Neuronal stem cell (in vitro differentiated cells): Measurements from ENCODE around the gene ACTL7B.

Experiments
- DNase-seq: peaks from one replicate; pipeline ENCODE4 v3.0.0-alpha.2; 2013; ENCODE audit warnings: low spot score
- H2AFZ ChIP-seq: one replicate; pipeline ENCODE4 v1.6.1; 2013; ENCODE audit warnings: mild to moderate bottlenecking, low read length, inconsistent platforms
- H2AK5ac ChIP-seq: 2 replicates; pipeline ENCODE4 v1.6.1; 2013; ENCODE audit warnings: low read depth, mild to moderate bottlenecking, inconsistent platforms, low read length, moderate library complexity, mixed read lengths
- H2BK120ac ChIP-seq: 2 replicates; pipeline ENCODE4 v1.6.1; 2013; ENCODE audit warnings: low read depth, mild to moderate bottlenecking, inconsistent platforms, low read length, moderate library complexity, mixed read lengths
- H2BK12ac ChIP-seq: one replicate; pipeline ENCODE4 v1.6.1; 2013; ENCODE audit warnings: low read length, inconsistent platforms
- H2BK15ac ChIP-seq: 2 replicates; pipeline ENCODE4 v1.6.1; 2013; ENCODE audit warnings: mild to moderate bottlenecking, low read length, inconsistent platforms, mixed read lengths
- H2BK5ac ChIP-seq: one replicate; pipeline ENCODE4 v1.6.1; 2013; ENCODE audit warnings: inconsistent platforms, mild to moderate bottlenecking, low read length, moderate library complexity
- H3K14ac ChIP-seq: one replicate; pipeline ENCODE4 v1.6.1; 2013; ENCODE audit warnings: low read length, inconsistent platforms
- H3K18ac ChIP-seq: 2 replicates; pipeline ENCODE4 v1.6.1; 2013; ENCODE audit warnings: low read length, inconsistent platforms
- H3K23ac ChIP-seq: 2 replicates; pipeline ENCODE4 v1.6.1; 2013; ENCODE audit warnings: low read depth, mild to moderate bottlenecking, mixed read lengths, low read length, inconsistent platforms; ENCODE audit not compliant: poor library complexity
- H3K27ac ChIP-seq: replicated peaks from 3 replicates; pipeline ENCODE4 v1.5.1; 2013; ENCODE audit warnings: low read length, inconsistent platforms
- H3K27me3 ChIP-seq, 3 experiments: 2 replicates each; pipeline ENCODE4 v1.6.1; 2013; ENCODE audit warnings: low read length in 3 of 3, mild to moderate bottlenecking in 2 of 3, inconsistent platforms in 1 of 3, low read depth in 1 of 3, mixed read lengths in 1 of 3, moderate library complexity in 1 of 3; ENCODE audit not compliant: control insufficient read depth in 3 of 3, insufficient read depth in 3 of 3
- H3K36me3 ChIP-seq, 2 donors: replicated peaks in 1 of 2; 2 replicates each; pipeline ENCODE4 v1.6.1; 2013; ENCODE audit warnings: low read length in 2 of 2; ENCODE audit not compliant: control insufficient read depth in 2 of 2, insufficient read depth in 2 of 2
- H3K4ac ChIP-seq: 2 replicates; pipeline ENCODE4 v1.6.1; 2013; ENCODE audit warnings: inconsistent platforms, mild to moderate bottlenecking, low read length, moderate library complexity
- H3K4me1 ChIP-seq, 2 donors: 1 replicate in 1 of 2; 2 replicates in 1 of 2; pipeline ENCODE4 v1.6.1; 2013; ENCODE audit warnings: low read length in 2 of 2, low read depth in 1 of 2; ENCODE audit not compliant: control insufficient read depth in 2 of 2, insufficient read depth in 1 of 2
- H3K4me2 ChIP-seq: one replicate; pipeline ENCODE4 v1.6.1; 2013; ENCODE audit warnings: mild to moderate bottlenecking, low read length, inconsistent platforms; ENCODE audit not compliant: insufficient read depth, poor library complexity, severe bottlenecking
- H3K4me3 ChIP-seq, 2 donors: 2 replicates each; pipeline ENCODE4 v1.5.1; 2013; ENCODE audit warnings: low read length in 2 of 2, mild to moderate bottlenecking in 2 of 2, inconsistent platforms in 1 of 2, moderate library complexity in 1 of 2
- H3K79me1 ChIP-seq: one replicate; pipeline ENCODE4 v1.6.1; 2013; ENCODE audit warnings: low read depth, mild to moderate bottlenecking, inconsistent platforms, low read length, moderate library complexity
- H3K9ac ChIP-seq: one replicate; pipeline ENCODE4 v1.6.1; 2013; ENCODE audit warnings: mild to moderate bottlenecking, low read depth, low read length, inconsistent platforms; ENCODE audit not compliant: poor library complexity
- H3K9me3 ChIP-seq, 2 donors: replicated peaks in 1 of 2; 2 replicates each; pipeline versions ENCODE3 to v1.6.1; 2013; ENCODE audit warnings: low read length in 2 of 2, mild to moderate bottlenecking in 2 of 2, inconsistent platforms in 1 of 2, low read depth in 1 of 2, mixed read lengths in 1 of 2, moderate library complexity in 1 of 2; ENCODE audit not compliant: control insufficient read depth in 2 of 2, insufficient read depth in 1 of 2
- H4K8ac ChIP-seq: one replicate; pipeline ENCODE4 v1.6.1; 2013; ENCODE audit warnings: low read depth, mild to moderate bottlenecking, inconsistent platforms, low read length, moderate library complexity
- H4K91ac ChIP-seq: one replicate; pipeline ENCODE4 v1.6.1; 2013; ENCODE audit warnings: low read length, low read depth, mild to moderate bottlenecking, inconsistent platforms; ENCODE audit not compliant: poor library complexity
- WGBS, 2 donors: extraction: QIAGEN DNeasy Blood & Tissue Kit; methylation state at CpG; one replicate each; pipeline ENCODE4 v1.1.7; 2013; ENCODE audit warnings: missing lambda C conversion rate in 2 of 2, mixed read lengths in 1 of 2; ENCODE audit not compliant: insufficient read length in 2 of 2, insufficient replicate concordance in 1 of 2; ENCODE audit errors: extremely low coverage in 2 of 2; 5-methylcytosine and 5-hydroxymethylcytosine counted together

The ACTL7B gene

DNA sequence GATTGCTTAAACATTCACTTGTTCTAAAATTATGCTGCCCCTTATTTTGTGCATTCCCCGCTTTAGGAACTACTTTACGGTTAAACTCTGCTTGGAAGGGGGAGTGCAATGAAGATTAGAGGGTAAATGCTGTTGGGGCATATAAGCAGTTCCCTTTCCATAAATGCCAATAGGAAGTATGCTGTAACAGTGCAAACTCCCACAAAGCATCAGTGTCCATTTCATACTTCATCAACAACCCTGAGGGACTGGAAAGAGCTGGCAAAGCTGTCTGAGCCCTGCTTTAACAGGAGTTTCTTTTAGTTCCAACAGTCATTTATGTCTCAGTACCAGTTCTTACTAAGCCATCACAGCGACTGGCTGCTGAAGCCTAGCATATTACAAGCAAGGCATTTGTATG is 8.1 kb upstream of the ACTL7B start:
- H3K14ac ChIP-seq, result no peak overlapping the region
- peaks cover 0 to 2% of the 10 kb centered on the region in 2 donors for H3K4me1 ChIP-seq
- no peak overlapping the region for H3K4me2 ChIP-seq
- H3K4ac ChIP-seq, result no peak overlapping the region
- H3K18ac ChIP-seq, result no peak overlapping the region
- no peak overlapping the region for H2AK5ac ChIP-seq
- no peak overlapping the region for H3K23ac ChIP-seq
- H3K27ac ChIP-seq, result no peak overlapping the region
- H2BK5ac ChIP-seq, result no peak overlapping the region
- H3K9ac ChIP-seq, result no peak overlapping the region
- DNase-seq, result no peak
- H3K4me3 ChIP-seq, result no peak overlapping the region
- no peak overlapping the region for H2AFZ ChIP-seq
- H3K36me3 ChIP-seq, result peaks cover 0 to 16% of the 10 kb centered on the region in 2 donors
- H2BK12ac ChIP-seq, result no peak overlapping the region
- H3K79me1 ChIP-seq, result no peaks in the 10 kb centered on the region
- no peak overlapping the region for H4K8ac ChIP-seq
- no peaks in the 10 kb centered on the region for H3K27me3 ChIP-seq
- WGBS, 2 donors, result no CpG with 5 or more reads among the region's 3 CpGs
- no peak overlapping the region for H2BK120ac ChIP-seq
- H4K91ac ChIP-seq, result no peak overlapping the region
- H3K9me3 ChIP-seq, result no peaks in the 10 kb centered on the region
- no peak overlapping the region for H2BK15ac ChIP-seq

DNA sequence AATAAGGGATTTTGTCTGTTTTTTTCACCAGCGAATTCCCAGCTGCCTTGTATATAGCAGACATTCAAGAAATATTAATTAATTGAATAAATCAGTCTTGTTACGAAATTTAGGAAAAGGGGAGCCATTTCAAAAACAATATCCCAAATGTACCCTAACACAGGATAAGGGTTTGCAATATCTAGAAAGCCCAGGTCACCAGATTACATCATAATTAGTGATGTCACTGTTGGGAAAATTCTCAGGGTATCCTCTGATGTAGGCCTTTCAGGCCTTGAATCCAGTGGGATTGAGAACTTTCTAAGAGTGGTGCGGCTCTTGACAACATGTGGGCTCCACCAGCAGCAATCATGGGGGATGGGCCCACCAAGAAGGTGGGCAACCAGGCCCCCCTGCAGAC is 6.2 kb upstream of the ACTL7B start, which contains the start of gene ACTL7A:
Gene ACTL7A (plus strand): TSS at position 270 of the 400 bp plus-strand sequence. CDS start 57 bp downstream, at position 327.
- H3K27me3 ChIP-seq, result no peaks in the 10 kb centered on the region
- H2AFZ ChIP-seq, result no peak within 1 kb of the TSS
- peak within 1 kb of the TSS; percentile 68 for H3K9ac ChIP-seq
- no CpG with 5 or more reads among the region's 3 CpGs for WGBS, 2 donors
- H3K27ac ChIP-seq, result no peak within 1 kb of the TSS
- H3K14ac ChIP-seq, result no peak within 1 kb of the TSS
- H2AK5ac ChIP-seq, result no peak within 1 kb of the TSS
- H3K9me3 ChIP-seq, result no peaks in the 10 kb centered on the region
- H3K23ac ChIP-seq, result no peak within 1 kb of the TSS
- H3K18ac ChIP-seq, result no peak within 1 kb of the TSS
- no peak within 1 kb of the TSS for H2BK12ac ChIP-seq
- no peak for DNase-seq
- no peak within 1 kb of the TSS for H3K4me2 ChIP-seq
- no peak within 1 kb of the TSS for H2BK5ac ChIP-seq
- H4K8ac ChIP-seq, result no peak within 1 kb of the TSS
- no peak within 1 kb of the TSS for H3K4ac ChIP-seq
- no peaks in the 10 kb centered on the region for H3K36me3 ChIP-seq
- peak within 1 kb of the TSS; percentile 4 for H2BK15ac ChIP-seq
- H3K4me3 ChIP-seq, result no peak within 1 kb of the TSS
- H3K4me1 ChIP-seq, result peaks cover 0 to 2% of the 10 kb centered on the region in 2 donors
- no peaks in the 10 kb centered on the region for H3K79me1 ChIP-seq
- no peak within 1 kb of the TSS for H2BK120ac ChIP-seq
- no peak within 1 kb of the TSS for H4K91ac ChIP-seq

DNA sequence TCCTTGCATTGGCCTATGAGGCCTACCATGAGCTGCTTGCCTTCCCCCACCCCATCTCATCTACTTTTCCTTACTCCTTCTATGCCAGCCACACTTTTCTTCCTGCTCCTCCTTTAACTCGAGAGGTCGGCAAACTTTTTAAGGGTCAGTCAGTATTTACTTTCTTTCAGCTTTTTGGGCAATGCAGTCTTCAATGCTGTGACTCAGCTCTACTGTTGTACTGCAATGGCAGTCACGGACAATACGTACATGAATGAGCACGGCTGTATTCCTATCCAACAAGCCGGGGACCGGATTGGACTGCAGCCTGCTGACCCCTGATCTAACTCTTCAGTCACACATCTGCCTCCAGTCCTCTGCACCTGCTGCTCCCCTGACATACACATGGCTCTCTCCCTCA is 5.7 kb upstream of the ACTL7B start:
- Histone ChIP-seq H3K9ac (peak overlapping the region; percentile 24), H4K91ac (no peak overlapping the region), H2AK5ac (no peak overlapping the region), H3K4me1 (peaks cover 0 to 2% of the 10 kb centered on the region in 2 donors), H2BK15ac (no peak overlapping the region), H2AFZ (no peak overlapping the region), H3K4me2 (no peak overlapping the region), H3K14ac (no peak overlapping the region), H2BK12ac (no peak overlapping the region), H2BK5ac (no peak overlapping the region), H3K27ac (no peak overlapping the region), H3K27me3 (no peaks in the 10 kb centered on the region), H3K23ac (no peak overlapping the region), H2BK120ac (no peak overlapping the region), H3K79me1 (no peaks in the 10 kb centered on the region), H3K36me3 (no peaks in the 10 kb centered on the region), H3K18ac (no peak overlapping the region), H3K9me3 (no peaks in the 10 kb centered on the region), H4K8ac (no peak overlapping the region), H3K4me3 (no peak overlapping the region), H3K4ac (no peak overlapping the region)
- no CpG with 5 or more reads among the region's 7 CpGs for WGBS, 2 donors
- DNase-seq, result no peak

DNA sequence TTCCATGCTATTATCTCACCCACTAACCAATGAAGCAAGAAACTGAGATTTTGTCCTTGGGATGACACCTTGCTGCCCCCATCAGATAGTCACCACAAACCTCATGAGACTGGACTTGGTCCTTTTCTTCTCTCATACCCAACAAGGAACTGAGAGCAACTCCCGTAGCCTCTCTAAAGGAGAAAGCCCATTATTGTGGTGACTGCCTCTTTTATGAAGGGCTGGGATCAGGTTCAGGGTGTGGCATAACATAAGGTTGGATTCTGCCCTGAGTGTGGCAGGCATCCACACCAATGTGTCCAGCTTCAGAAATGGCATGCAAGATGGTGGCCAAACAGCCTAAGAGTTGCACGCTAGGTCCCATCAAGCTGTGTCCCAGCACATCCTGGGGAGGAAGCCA is 5.0 kb upstream of the ACTL7B start:
- H2BK12ac ChIP-seq, result no peak overlapping the region
- WGBS, 2 donors, result no CpG with 5 or more reads among the region's 2 CpGs
- no peak overlapping the region for H3K18ac ChIP-seq
- H3K23ac ChIP-seq, result no peak overlapping the region
- no peak overlapping the region for H3K4me3 ChIP-seq
- H3K4me2 ChIP-seq, result no peak overlapping the region
- no peaks in the 10 kb centered on the region for H3K79me1 ChIP-seq
- no peaks in the 10 kb centered on the region for H3K9me3 ChIP-seq
- H3K36me3 ChIP-seq, result no peaks in the 10 kb centered on the region
- no peaks in the 10 kb centered on the region for H3K27me3 ChIP-seq
- H3K4ac ChIP-seq, result no peak overlapping the region
- no peak overlapping the region for H4K91ac ChIP-seq
- H3K27ac ChIP-seq, result no peak overlapping the region
- H2AFZ ChIP-seq, result no peak overlapping the region
- DNase-seq, result no peak
- no peak overlapping the region for H2BK120ac ChIP-seq
- H2AK5ac ChIP-seq, result no peak overlapping the region
- no peak overlapping the region for H4K8ac ChIP-seq
- H3K14ac ChIP-seq, result no peak overlapping the region
- H2BK15ac ChIP-seq, result no peak overlapping the region
- H3K9ac ChIP-seq, result no peak overlapping the region
- H3K4me1 ChIP-seq, result peaks cover 0 to 2% of the 10 kb centered on the region in 2 donors
- H2BK5ac ChIP-seq, result no peak overlapping the region
